HG03066 (cell line): ENCODE results near the gene MBP.

Experiments
- ATAC-seq: cut with Tn5 transposase; IDR thresholded peaks from one replicate; pipeline ENCODE4 v1.9.1; 2021; ENCODE audit warnings: low read depth; ENCODE audit not compliant: unreplicated experiment

The MBP gene

DNA sequence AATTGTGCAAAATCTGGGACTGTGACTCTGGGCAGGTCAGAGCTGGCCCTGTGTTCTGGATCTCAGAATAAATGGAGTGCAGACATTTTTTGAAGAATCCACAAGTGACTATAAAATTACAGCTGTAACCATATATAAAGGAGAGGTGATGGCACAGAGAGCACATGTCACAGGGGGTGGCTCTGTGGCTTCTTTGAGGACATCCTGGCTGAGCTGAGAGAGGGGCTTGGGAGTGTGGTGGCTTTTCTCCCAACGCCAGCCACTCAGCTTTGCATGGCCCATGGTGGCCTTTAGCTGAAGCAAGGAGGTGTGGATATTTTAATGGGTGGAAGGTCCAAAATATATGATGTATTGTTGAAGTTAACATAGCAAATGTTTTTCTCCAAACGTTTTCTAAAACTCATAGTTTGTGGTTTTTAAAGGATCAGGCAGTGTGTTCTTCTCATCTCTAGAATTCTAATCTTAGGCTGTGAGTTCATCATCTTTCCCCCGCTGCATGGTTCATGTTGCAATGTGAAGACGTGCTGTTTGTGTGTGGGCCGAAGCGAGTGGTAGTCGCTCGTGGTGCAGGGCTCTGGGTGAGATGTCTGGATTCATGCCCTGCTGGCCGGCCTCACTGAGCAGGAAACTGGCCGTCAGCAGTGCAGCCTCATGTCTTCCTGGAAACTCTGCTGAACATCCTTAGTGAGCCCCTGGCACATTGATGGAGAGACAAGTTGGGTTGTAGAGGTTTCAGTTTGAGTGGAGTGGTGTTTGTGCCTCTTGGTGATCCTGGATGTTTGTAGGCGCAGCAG, 200.4 kb downstream of the MBP start:
- ATAC-seq = no peak

DNA sequence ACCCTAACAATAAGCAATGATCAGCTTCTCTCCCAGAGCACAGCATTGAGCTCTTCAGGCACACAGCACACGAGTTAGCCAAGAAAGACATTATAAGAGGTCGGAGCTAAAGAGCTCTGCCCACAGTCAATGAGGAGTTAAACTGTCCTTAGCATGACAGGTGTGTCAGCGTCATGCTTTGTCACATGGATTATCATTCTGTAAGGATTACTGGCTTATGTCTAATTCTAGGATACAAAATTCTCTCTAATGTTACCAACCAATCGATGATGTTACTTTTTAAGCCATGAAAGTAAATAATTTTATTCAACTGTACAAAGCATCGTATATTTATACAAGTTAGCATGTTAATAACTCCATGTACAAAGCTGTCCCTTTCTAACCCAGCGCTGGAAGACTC, 201.4 kb downstream of the MBP start:
- no peak for ATAC-seq
